ENCODE measurements around the gene CLIC4.

- no peak for TF ChIP-seq CTCF (IDR thresholded peaks at IDR 0.05)
- TF ChIP-seq POLR2A (IDR thresholded peaks at IDR 0.05), result no peak
Observed at GRCh38 chr1:24764439-24764838, 19.2 kb downstream of the CLIC4 start.
